ENCODE results near the gene CTCF. TPM values are rescaled to one million over a fixed set of nuclear protein-coding genes. Genes with fewer than 3 reads are reported as not detected.

Gene CTCF
- total and polyA plus RNA-seq, 2 experiments from 2014 or later, result 35.5 to 46.0 TPM

DNA sequence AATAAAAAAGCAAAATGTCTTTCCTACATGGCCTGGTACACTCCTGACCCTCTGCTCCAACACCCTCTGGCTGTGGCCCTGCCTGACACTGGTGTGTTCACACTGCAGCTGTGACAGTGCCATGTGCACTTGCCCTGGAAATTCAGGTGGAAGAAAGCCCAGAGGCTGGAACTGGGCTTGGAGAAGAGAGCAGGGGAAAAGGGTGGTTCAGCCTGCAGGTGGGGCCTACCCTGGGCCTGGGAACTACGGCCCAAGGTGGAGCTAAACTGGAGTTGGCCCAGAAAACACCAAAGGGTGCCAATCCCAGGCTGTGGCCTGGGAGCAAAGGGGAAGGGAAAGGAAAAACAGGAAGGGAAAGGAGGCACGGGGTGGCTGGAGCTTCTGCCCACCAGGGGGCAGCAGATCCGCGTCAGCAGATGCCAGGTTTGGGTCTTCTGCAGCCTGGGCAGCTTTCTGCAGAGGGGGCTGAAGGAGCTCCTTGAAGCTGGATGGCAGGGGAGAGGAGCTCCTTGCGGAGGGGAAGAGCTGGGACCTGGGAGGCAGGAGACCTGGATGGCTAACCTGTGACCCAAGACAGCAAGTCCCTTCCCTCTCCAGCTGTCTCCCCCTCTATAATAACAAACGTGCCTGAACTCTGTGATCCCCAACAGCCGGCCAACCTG lies 15.4 kb upstream of the CTCF start:
- TF ChIP-seq, protein P1, sequence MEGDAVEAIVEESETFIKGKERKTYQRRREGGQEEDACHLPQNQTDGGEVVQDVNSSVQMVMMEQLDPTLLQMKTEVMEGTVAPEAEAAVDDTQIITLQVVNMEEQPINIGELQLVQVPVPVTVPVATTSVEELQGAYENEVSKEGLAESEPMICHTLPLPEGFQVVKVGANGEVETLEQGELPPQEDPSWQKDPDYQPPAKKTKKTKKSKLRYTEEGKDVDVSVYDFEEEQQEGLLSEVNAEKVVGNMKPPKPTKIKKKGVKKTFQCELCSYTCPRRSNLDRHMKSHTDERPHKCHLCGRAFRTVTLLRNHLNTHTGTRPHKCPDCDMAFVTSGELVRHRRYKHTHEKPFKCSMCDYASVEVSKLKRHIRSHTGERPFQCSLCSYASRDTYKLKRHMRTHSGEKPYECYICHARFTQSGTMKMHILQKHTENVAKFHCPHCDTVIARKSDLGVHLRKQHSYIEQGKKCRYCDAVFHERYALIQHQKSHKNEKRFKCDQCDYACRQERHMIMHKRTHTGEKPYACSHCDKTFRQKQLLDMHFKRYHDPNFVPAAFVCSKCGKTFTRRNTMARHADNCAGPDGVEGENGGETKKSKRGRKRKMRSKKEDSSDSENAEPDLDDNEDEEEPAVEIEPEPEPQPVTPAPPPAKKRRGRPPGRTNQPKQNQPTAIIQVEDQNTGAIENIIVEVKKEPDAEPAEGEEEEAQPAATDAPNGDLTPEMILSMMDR (IDR thresholded peaks at IDR 0.05; ENCODE audit: poor library complexity), result peak; percentile 90
- TF ChIP-seq EZH2phosphoT487 (IDR thresholded peaks at IDR 0.05; ENCODE audit: low read depth, severe bottlenecking, unreplicated experiment), result no peak
- Histone ChIP-seq H3K27ac (no peak overlapping the region), H3K9me2 (replicated peaks; ENCODE audit: insufficient read depth) (no peaks in the 10 kb centered on the region), H3K4me2 (no peak overlapping the region), H3K9me3 (ENCODE audit: low read depth) (no peaks in the 10 kb centered on the region), H2AFZ (no peak overlapping the region), H3K4me3 (no peak overlapping the region), H3K4me1 (ENCODE audit: insufficient read depth) (no peaks in the 10 kb centered on the region), H3K79me2 (no peaks in the 10 kb centered on the region), H3K27me3 (no peaks in the 10 kb centered on the region), H4K20me1 (ENCODE audit: insufficient read depth, poor library complexity, severe bottlenecking) (no peaks in the 10 kb centered on the region), H3K36me3 (replicated peaks; ENCODE audit: insufficient read depth, low read depth) (no peaks in the 10 kb centered on the region)
- WGBS (ENCODE audit: low lambda C conversion rate, missing lambda C conversion rate), result 49% methylated on average over 6 of the region's 7 CpGs
- peak; percentile 83 for DNase-seq (ENCODE audit: low spot score)

DNA sequence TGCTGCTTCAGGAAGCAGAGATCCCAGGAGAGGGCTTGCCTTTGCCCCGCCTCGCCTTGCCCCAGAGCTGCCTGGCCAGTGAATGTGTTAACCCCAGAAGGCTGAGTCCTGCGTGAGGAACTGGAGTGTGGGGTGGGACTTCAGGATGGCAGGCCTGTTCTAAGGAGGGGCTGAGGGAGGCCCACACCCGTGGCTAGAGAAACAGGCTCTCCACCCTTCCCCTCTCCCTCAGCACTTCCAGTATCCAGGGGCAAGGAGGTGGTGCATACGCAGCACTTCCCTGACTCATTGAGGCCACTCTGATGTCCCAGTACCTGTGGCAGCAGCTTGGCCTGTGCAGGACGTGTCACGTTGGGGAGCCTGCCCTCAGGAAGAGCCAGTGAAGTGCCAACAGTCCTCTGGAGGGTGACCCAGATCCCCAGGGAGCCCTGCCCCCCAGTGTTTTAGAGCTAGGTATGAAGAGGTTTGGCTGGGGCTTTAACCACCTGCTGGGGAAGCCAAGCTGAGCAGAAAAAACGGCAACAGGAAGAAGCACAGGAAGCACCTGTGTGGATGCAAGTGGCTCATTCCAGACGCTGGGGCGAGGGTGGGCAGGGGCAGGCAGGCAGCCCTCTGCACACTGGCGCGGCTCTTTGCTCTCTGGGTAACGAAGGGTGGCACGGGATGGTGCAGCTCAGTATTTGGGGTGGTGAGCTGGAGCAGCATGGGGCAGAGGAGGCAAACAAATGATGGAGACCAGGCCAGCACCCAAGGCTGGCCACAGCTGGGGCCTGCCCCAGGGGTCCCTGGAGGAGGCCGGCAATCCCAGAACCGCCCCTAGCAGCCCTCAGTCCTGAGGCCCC lies 14.7 kb upstream of the CTCF start:
- H4K20me1 ChIP-seq (ENCODE audit: insufficient read depth, poor library complexity, severe bottlenecking), result no peaks in the 10 kb centered on the region
- no peak for TF ChIP-seq EZH2 (IDR thresholded peaks at IDR 0.05; ENCODE audit: borderline replicate concordance)
- TF ChIP-seq EZH2phosphoT487 (IDR thresholded peaks at IDR 0.05; ENCODE audit: low read depth, severe bottlenecking, unreplicated experiment), result no peak
- TF ChIP-seq, protein P1 (IDR thresholded peaks at IDR 0.05; ENCODE audit: poor library complexity), result no peak
- no peaks in the 10 kb centered on the region for H3K4me1 ChIP-seq (ENCODE audit: insufficient read depth)
- H3K4me2 ChIP-seq, result no peak overlapping the region
- no peaks in the 10 kb centered on the region for H3K27me3 ChIP-seq
- no peaks in the 10 kb centered on the region for H3K9me3 ChIP-seq (ENCODE audit: low read depth)
- H3K36me3 ChIP-seq (replicated peaks; ENCODE audit: insufficient read depth, low read depth), result no peaks in the 10 kb centered on the region
- 88% methylated on average over 16 of the region's 16 CpGs for WGBS (ENCODE audit: low lambda C conversion rate, missing lambda C conversion rate)
- H2AFZ ChIP-seq, result no peak overlapping the region
- no peak overlapping the region for H3K4me3 ChIP-seq
- DNase-seq (ENCODE audit: low spot score), result no peak
- no peak overlapping the region for H3K27ac ChIP-seq
- H3K9me2 ChIP-seq (replicated peaks; ENCODE audit: insufficient read depth), result no peaks in the 10 kb centered on the region
- H3K79me2 ChIP-seq, result no peaks in the 10 kb centered on the region

DNA sequence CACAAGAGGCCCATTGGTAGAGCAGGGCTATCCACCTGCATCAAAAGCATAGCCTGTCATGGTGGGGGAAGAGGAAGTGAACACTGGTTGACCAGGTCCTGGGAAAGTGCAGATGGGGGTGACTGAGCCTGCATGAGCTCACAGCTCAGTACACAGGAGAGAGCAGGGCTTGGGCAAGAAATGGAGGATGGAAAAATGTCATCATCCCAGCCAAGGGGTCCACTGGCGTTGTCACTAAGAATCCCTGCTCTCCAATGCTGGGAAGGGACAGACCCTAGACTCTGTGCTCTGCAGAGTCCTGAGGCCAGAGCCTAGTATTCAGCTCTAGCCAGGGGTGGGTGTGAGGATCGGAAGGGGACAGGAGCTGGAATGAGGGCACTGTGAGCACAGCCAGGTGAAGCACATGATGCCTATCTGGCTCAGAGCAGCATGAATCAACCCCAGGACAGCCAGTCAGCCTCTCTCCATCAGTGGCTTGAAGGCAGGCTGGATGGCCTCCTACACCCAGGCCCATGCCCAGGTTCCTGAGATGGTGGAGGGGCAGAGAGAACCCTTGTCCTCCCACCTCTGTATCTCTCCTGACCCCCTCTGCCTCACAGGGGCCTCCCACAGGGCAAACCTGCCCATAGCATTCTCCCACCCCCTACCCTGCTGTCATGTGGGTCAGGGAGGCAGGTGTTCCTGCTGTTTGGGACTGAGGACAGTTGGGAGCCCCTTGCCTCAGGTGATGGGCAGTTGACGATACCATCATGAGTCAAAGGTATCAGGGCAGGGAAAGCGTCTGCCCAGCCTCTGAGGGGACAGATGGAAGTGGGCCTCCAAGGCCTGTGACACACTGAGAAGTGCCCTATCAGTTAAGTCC lies 13.8 kb upstream of the CTCF start:
- TF ChIP-seq EZH2 (IDR thresholded peaks at IDR 0.05; ENCODE audit: borderline replicate concordance) (no peak), EZH2phosphoT487 (IDR thresholded peaks at IDR 0.05; ENCODE audit: low read depth, severe bottlenecking, unreplicated experiment) (no peak)
- TF ChIP-seq, protein P1 (IDR thresholded peaks at IDR 0.05; ENCODE audit: poor library complexity), result no peak
- no peaks in the 10 kb centered on the region for H3K9me3 ChIP-seq (ENCODE audit: low read depth)
- no peaks in the 10 kb centered on the region for H3K36me3 ChIP-seq (replicated peaks; ENCODE audit: insufficient read depth, low read depth)
- no peak overlapping the region for H3K4me3 ChIP-seq
- 95% methylated on average over 4 of the region's 4 CpGs for WGBS (ENCODE audit: low lambda C conversion rate, missing lambda C conversion rate)
- H3K9me2 ChIP-seq (replicated peaks; ENCODE audit: insufficient read depth), result no peaks in the 10 kb centered on the region
- H3K27ac ChIP-seq, result no peak overlapping the region
- no peaks in the 10 kb centered on the region for H4K20me1 ChIP-seq (ENCODE audit: insufficient read depth, poor library complexity, severe bottlenecking)
- no peaks in the 10 kb centered on the region for H3K79me2 ChIP-seq
- no peak overlapping the region for H2AFZ ChIP-seq
- no peaks in the 10 kb centered on the region for H3K4me1 ChIP-seq (ENCODE audit: insufficient read depth)
- no peak overlapping the region for H3K4me2 ChIP-seq
- no peaks in the 10 kb centered on the region for H3K27me3 ChIP-seq
- DNase-seq (ENCODE audit: low spot score), result no peak
